Duodenal mucosa (tissue), 2 donors: ENCODE measurements around the gene PCSK7.
"Not testable (repeated sequence)": the region's sequence is repeated elsewhere in the genome, so short reads cannot be mapped to it uniquely, and the experiment has no call there.

Experiments used
- H3K27ac ChIP-seq: one replicate; pipeline ENCODE4 v1.7.0; 2013; ENCODE audit warnings: low read depth, low read length
- H3K27me3 ChIP-seq, 2 donors: one replicate each; pipeline ENCODE4 v1.7.0; 2013; ENCODE audit warnings: low read length in 2 of 2, control low read depth in 1 of 2; ENCODE audit not compliant: insufficient read depth in 2 of 2, control insufficient read depth in 1 of 2
- H3K36me3 ChIP-seq, 2 donors: one replicate each; pipeline ENCODE4 v1.7.0; 2013; ENCODE audit warnings: low read length in 2 of 2, control low read depth in 1 of 2; ENCODE audit not compliant: insufficient read depth in 2 of 2, control insufficient read depth in 1 of 2
- H3K4me1 ChIP-seq, 2 donors: one replicate each; pipeline ENCODE4 v1.7.0; 2013; ENCODE audit warnings: low read length in 2 of 2, control low read depth in 1 of 2; ENCODE audit not compliant: insufficient read depth in 2 of 2, control insufficient read depth in 1 of 2
- H3K4me3 ChIP-seq, 2 donors: one replicate each; pipeline ENCODE4 v1.7.0; 2013; ENCODE audit warnings: low read length in 2 of 2, low read depth in 1 of 2
- H3K9ac ChIP-seq, 2 donors: one replicate each; pipeline ENCODE4 v1.7.0; 2013; ENCODE audit warnings: low read length in 2 of 2, low read depth in 1 of 2
- H3K9me3 ChIP-seq, 2 donors: one replicate each; pipeline ENCODE4 v1.7.0; 2013; ENCODE audit warnings: low read length in 2 of 2, control low read depth in 1 of 2; ENCODE audit not compliant: control insufficient read depth in 1 of 2

The PCSK7 gene

GRCh38 chr11:117218133-117218915, 13.5 kb downstream of the PCSK7 start:
- H3K36me3 ChIP-seq: peaks cover 52 to 82% of the 10 kb centered on the region in 2 donors
- no peaks in the 10 kb centered on the region for H3K27me3 ChIP-seq
- peak overlapping the region; percentile 53 for H3K27ac ChIP-seq
- H3K9ac ChIP-seq: peak overlapping the region in 1 of 2 donors; percentile 14
- H3K9me3 ChIP-seq: no peaks in the 10 kb centered on the region
- peaks cover 18 to 39% of the 10 kb centered on the region in 2 donors for H3K4me1 ChIP-seq
- no peak overlapping the region for H3K4me3 ChIP-seq

- Histone ChIP-seq H3K27ac (peak overlapping the region; percentile 53), H3K9me3 (no peaks in the 10 kb centered on the region), H3K9ac (no peak overlapping the region), H3K4me1 (peaks cover 18 to 38% of the 10 kb centered on the region in 2 donors), H3K36me3 (peaks cover 50 to 82% of the 10 kb centered on the region in 2 donors), H3K4me3 (no peak overlapping the region), H3K27me3 (no peaks in the 10 kb centered on the region)
These were observed 14.5 kb downstream of the PCSK7 start for GRCh38 chr11:117217141-117218084.

GRCh38 chr11:117214404-117215110, 17.3 kb downstream of the PCSK7 start:
- no peaks in the 10 kb centered on the region for H3K27me3 ChIP-seq
- H3K9me3 ChIP-seq: no peaks in the 10 kb centered on the region
- H3K9ac ChIP-seq: no peak overlapping the region
- H3K4me3 ChIP-seq: no peak overlapping the region
- peaks cover 41 to 71% of the 10 kb centered on the region in 2 donors for H3K36me3 ChIP-seq
- H3K27ac ChIP-seq: no peak overlapping the region
- H3K4me1 ChIP-seq: peaks cover 0 to 9% of the 10 kb centered on the region in 2 donors

GRCh38 chr11:117212697-117213355, 19.0 kb downstream of the PCSK7 start:
- no peak overlapping the region for H3K27ac ChIP-seq
- no peaks in the 10 kb centered on the region for H3K27me3 ChIP-seq
- no peaks in the 10 kb centered on the region for H3K9me3 ChIP-seq
- peaks cover 24 to 53% of the 10 kb centered on the region in 2 donors for H3K36me3 ChIP-seq
- no peaks in the 10 kb centered on the region for H3K4me1 ChIP-seq
- H3K9ac ChIP-seq: no peak overlapping the region
- H3K4me3 ChIP-seq: no peak overlapping the region

- Histone ChIP-seq H3K9me3 (no peaks in the 10 kb centered on the region), H3K27me3 (no peaks in the 10 kb centered on the region), H3K36me3 (peaks cover 13 to 36% of the 10 kb centered on the region in 2 donors), H3K9ac (no peak overlapping the region), H3K27ac (no peak overlapping the region), H3K4me3 (no peak overlapping the region), H3K4me1 (no peaks in the 10 kb centered on the region)
These were observed 21.3 kb downstream of the PCSK7 start for GRCh38 chr11:117210620-117211019.

GRCh38 chr11:117209351-117210125, 22.3 kb downstream of the PCSK7 start:
- H3K4me3 ChIP-seq, H3K9me3 ChIP-seq, H3K27me3 ChIP-seq, H3K9ac ChIP-seq, H3K27ac ChIP-seq, H3K4me1 ChIP-seq: not testable (repeated sequence)
- peaks cover 9 to 42% of the 10 kb centered on the region in 2 donors for H3K36me3 ChIP-seq

- H3K36me3 ChIP-seq: peaks cover 13 to 43% of the 10 kb centered on the region in 2 donors
- not testable (repeated sequence) for H3K9ac ChIP-seq, H3K4me3 ChIP-seq, H3K4me1 ChIP-seq, H3K9me3 ChIP-seq, H3K27me3 ChIP-seq, H3K27ac ChIP-seq
These were observed 23.2 kb downstream of the PCSK7 start for GRCh38 chr11:117208710-117209109.

GRCh38 chr11:117207481-117207880, 24.4 kb downstream of the PCSK7 start:
- H3K9ac ChIP-seq, H3K27ac ChIP-seq, H3K4me3 ChIP-seq, H3K27me3 ChIP-seq, H3K4me1 ChIP-seq, H3K9me3 ChIP-seq: not testable (repeated sequence)
- peaks cover 6 to 40% of the 10 kb centered on the region in 2 donors for H3K36me3 ChIP-seq

GRCh38 chr11:117206859-117207258, 25.0 kb downstream of the PCSK7 start:
- H3K27me3 ChIP-seq, H3K27ac ChIP-seq, H3K9me3 ChIP-seq: not testable (repeated sequence)

More at GRCh38 chr11:117206859-117207258, 25.0 kb downstream of the PCSK7 start:
- peaks cover 6 to 38% of the 10 kb centered on the region in 2 donors for H3K36me3 ChIP-seq
- not testable (repeated sequence) for H3K9ac ChIP-seq, H3K4me1 ChIP-seq, H3K4me3 ChIP-seq
